HCT116 (cell line): ENCODE data around the gene TRIM5. TPM values are rescaled to one million over a fixed set of nuclear protein-coding genes. Genes with fewer than 3 reads are reported as not detected.

Experiments
- ATAC-seq: fragments of 200-7000 bp; cut with Tn5 transposase; 2 replicates; pipeline ENCODE4 v1.9.1; 2020; ENCODE audit warnings: mild to moderate bottlenecking, moderate library complexity
- BruUV-seq: library from RNA; stranded (reverse); fragments of 400-500 nt; replicated peaks from 2 replicates; lab custom pipeline; 2021; lab: Mats Ljungman, UMichigan
- CTCF ChIA-PET: fragments of 300-600 bp; sonication (Branson Sonifier 250); formaldehyde crosslinking; loops from one replicate; lab custom pipeline; 2021; ENCODE audit warnings: antibody characterized with exemption; lab: Charles Lee
- POLR2A ChIA-PET: fragments of 300-600, 350-600 bp; sonication (Branson Sonifier 250); formaldehyde crosslinking; loops from one replicate; lab custom pipeline; 2021; ENCODE audit warnings: antibody characterized with exemption; lab: Charles Lee
- RAD21 ChIA-PET, 2 experiments: fragments of 300-600 bp; sonication (Branson Sonifier 250); formaldehyde crosslinking; loops; one replicate each; lab custom pipeline; 2023; ENCODE audit warnings: low total read pairs in 2 of 2; ENCODE audit not compliant: uncharacterized antibody in 2 of 2, unreplicated experiment in 2 of 2, low non-redundant PET in 1 of 2; lab: Charles Lee
- DNase-seq: peaks from one replicate; pipeline ENCODE4 v3.0.0-alpha.2; 2010; ENCODE audit warnings: low read depth, low spot score
- H2AFZ ChIP-seq: fragments of 200-600 bp; shearing (Covaris generic), sonication (generic); 2 replicates; pipeline ENCODE4 v1.6.1; 2017; ENCODE audit warnings: low read depth, mixed run types, mixed read lengths, antibody characterized with exemption, low read length; ENCODE audit not compliant: poor library complexity, severe bottlenecking
- H3K27ac ChIP-seq: 2 replicates; pipeline ENCODE4 v1.5.1; 2012; ENCODE audit warnings: low read depth, low read length
- H3K27me3 ChIP-seq: fragments of 200-600 bp; sonication (generic); 2 replicates; pipeline ENCODE4 v1.6.1; 2016; ENCODE audit warnings: mixed run types, low read length, mixed read lengths; ENCODE audit not compliant: insufficient read depth
- H3K36me3 ChIP-seq, 2 experiments: fragments of 200-500 bp in 1 of 2; fragments of 200-600 bp in 1 of 2; sonication (Bioruptor generic) in 1 of 2; sonication (generic) in 1 of 2; 2 replicates each; pipeline versions ENCODE4 v1.5.1 to v1.6.1; 2014 to 2016; ENCODE audit warnings: low read length in 2 of 2, inconsistent platforms in 1 of 2, mixed read lengths in 1 of 2, mixed run types in 1 of 2; ENCODE audit not compliant: insufficient read depth in 2 of 2, control insufficient read depth in 1 of 2
- H3K4me1 ChIP-seq, 2 experiments: fragments of 200-600 bp in 1 of 2; sonication (generic) in 1 of 2; 2 replicates each; pipeline versions ENCODE4 v1.5.1 to v1.6.1; 2012 to 2017; ENCODE audit warnings: low read length in 2 of 2, inconsistent platforms in 1 of 2, mild to moderate bottlenecking in 1 of 2, mixed read lengths in 1 of 2, mixed run types in 1 of 2, moderate library complexity in 1 of 2; ENCODE audit not compliant: insufficient read depth in 2 of 2, control insufficient read depth in 1 of 2
- H3K4me2 ChIP-seq: fragments of 200-600 bp; sonication (generic); 2 replicates; pipeline ENCODE4 v1.6.1; 2017; ENCODE audit warnings: mixed run types, low read length, mixed read lengths
- H3K4me3 ChIP-seq, 2 experiments: fragments of 200-600 bp in 1 of 2; sonication (generic) in 1 of 2; replicated peaks in 1 of 2; 2 replicates each; pipeline ENCODE4 v1.5.1; 2011 to 2016; ENCODE audit warnings: low read length in 2 of 2, control low read depth in 1 of 2, low read depth in 1 of 2, mild to moderate bottlenecking in 1 of 2, mixed read lengths in 1 of 2, mixed run types in 1 of 2
- H3K79me2 ChIP-seq: fragments of 200-600 bp; sonication (generic); 2 replicates; pipeline ENCODE4 v1.6.1; 2017; ENCODE audit warnings: mild to moderate bottlenecking, mixed run types, low read length, moderate library complexity, mixed read lengths; ENCODE audit not compliant: insufficient read depth
- H3K9ac ChIP-seq: fragments of 200-600 bp; sonication (generic); 2 replicates; pipeline ENCODE4 v1.6.1; 2016; ENCODE audit warnings: low read length, mixed read lengths
- H3K9me2 ChIP-seq: fragments of 200-600 bp; sonication (generic), shearing (Covaris generic); 2 replicates; pipeline ENCODE4 v1.6.1; 2017; ENCODE audit warnings: mixed run types, mild to moderate bottlenecking, moderate library complexity; ENCODE audit not compliant: insufficient read depth
- H3K9me3 ChIP-seq, 2 experiments: fragments of 200-500 bp in 1 of 2; fragments of 200-600 bp in 1 of 2; sonication (Bioruptor generic) in 1 of 2; sonication (generic) in 1 of 2; 2 replicates each; pipeline ENCODE4 v1.6.1; 2014 to 2017; ENCODE audit warnings: low read length in 2 of 2, mixed read lengths in 2 of 2, inconsistent platforms in 1 of 2, low read depth in 1 of 2, mild to moderate bottlenecking in 1 of 2, mixed run types in 1 of 2, moderate library complexity in 1 of 2; ENCODE audit not compliant: control insufficient read depth in 1 of 2, insufficient read depth in 1 of 2
- H4K20me1 ChIP-seq: fragments of 200-600 bp; sonication (generic), shearing (Covaris generic); 2 replicates; pipeline ENCODE4 v1.6.1; 2017; ENCODE audit warnings: mixed run types, mild to moderate bottlenecking, moderate library complexity; ENCODE audit not compliant: insufficient read depth
- ATF3 ChIP-seq: IDR thresholded peaks from 2 replicates; pipeline ENCODE4 v1.6.1; 2012
- CBX3 ChIP-seq: IDR thresholded peaks from 2 replicates; pipeline ENCODE4 v1.6.1; 2012; ENCODE audit warnings: low read depth
- CEBPB ChIP-seq: IDR thresholded peaks from 2 replicates; pipeline ENCODE4 v1.6.1; 2012; ENCODE audit warnings: low read depth
- CTCF ChIP-seq, 3 experiments: fragments of 200-600 bp in 1 of 3; sonication (generic) in 1 of 3; IDR thresholded peaks in 2 of 3; conservative IDR thresholded peaks in 1 of 3; 2 replicates each; pipeline ENCODE4 v1.5.1; 2012 to 2017; ENCODE audit warnings: low read depth in 2 of 3, low read length in 2 of 3, antibody characterized with exemption in 1 of 3, borderline replicate concordance in 1 of 3, control low read depth in 1 of 3, mild to moderate bottlenecking in 1 of 3, mixed read lengths in 1 of 3, mixed run types in 1 of 3, moderate library complexity in 1 of 3; ENCODE audit not compliant: insufficient read depth in 1 of 3
- EGR1 ChIP-seq: IDR thresholded peaks from 2 replicates; pipeline ENCODE4 v1.6.1; 2012; ENCODE audit warnings: low read depth
- EZH2phosphoT487 ChIP-seq: fragments of 200-600 bp; IDR thresholded peaks from 2 replicates; pipeline ENCODE4 v1.6.1; 2018; ENCODE audit warnings: antibody characterized with exemption, borderline replicate concordance
- FOSL1 ChIP-seq: IDR thresholded peaks from 2 replicates; pipeline ENCODE4 v1.6.1; 2012; ENCODE audit warnings: low read depth
- JUND ChIP-seq: IDR thresholded peaks from 2 replicates; pipeline ENCODE4 v1.6.1; 2012
- MAX ChIP-seq: IDR thresholded peaks from 2 replicates; pipeline ENCODE4 v1.6.1; 2012
- POLR2A ChIP-seq: IDR thresholded peaks from 2 replicates; pipeline ENCODE4 v1.7.0; 2011; ENCODE audit warnings: borderline replicate concordance; ENCODE audit not compliant: insufficient read depth, insufficient read length; ENCODE audit errors: extremely low read depth
- RAD21 ChIP-seq: IDR thresholded peaks from 2 replicates; pipeline ENCODE4 v1.6.1; 2012; ENCODE audit warnings: low read depth, mild to moderate bottlenecking
- SP1 ChIP-seq: IDR thresholded peaks from 2 replicates; pipeline ENCODE4 v1.6.1; 2012; ENCODE audit warnings: low read depth
- SRF ChIP-seq: IDR thresholded peaks from 2 replicates; pipeline ENCODE4 v1.6.1; 2012; ENCODE audit warnings: low read depth
- TCF7L2 ChIP-seq: IDR thresholded peaks from 2 replicates; pipeline ENCODE4 v1.7.0; 2011; ENCODE audit warnings: borderline replicate concordance, inconsistent platforms; ENCODE audit not compliant: insufficient read depth, insufficient read length; ENCODE audit errors: extremely low read depth
- YY1 ChIP-seq: IDR thresholded peaks from 2 replicates; pipeline ENCODE4 v1.6.1; 2011; ENCODE audit warnings: low read length, low read depth, moderate library complexity, mild to moderate bottlenecking; ENCODE audit not compliant: insufficient replicate concordance; ENCODE audit errors: extremely low read depth
- ZBTB33 ChIP-seq: IDR thresholded peaks from 2 replicates; pipeline ENCODE4 v1.6.1; 2011; ENCODE audit warnings: mild to moderate bottlenecking, low read length, moderate library complexity; ENCODE audit not compliant: insufficient replicate concordance; ENCODE audit errors: extremely low read depth
- ZFX ChIP-seq: fragments of 450-650 bp; IDR thresholded peaks from 2 replicates; pipeline ENCODE4 v1.6.1; 2017
- ZNF274 ChIP-seq: fragments of 200-500 bp; sonication (Bioruptor generic); IDR thresholded peaks from 2 replicates; pipeline ENCODE4 v1.6.1; 2014; ENCODE audit warnings: mild to moderate bottlenecking, low read depth, low read length, inconsistent platforms
- intact Hi-C: fragments of 100-400 bp; cut with micrococcal nuclease; formaldehyde crosslinking; loops from 2 replicates; pipeline ENCODE4 v1.10.0; 2022
- total RNA-seq: library from RNA; stranded (reverse); gene quantifications from one replicate; pipeline ENCODE4 v1.2.1, GENCODE V29; 2021; ENCODE audit not compliant: unreplicated experiment

TRIM5 gene
- total RNA-seq, 1 experiment from 2014 or later = 13.7 TPM

GRCh38 chr11:5698281-5698680 lies 13.4 kb upstream of the TRIM5 start (continued):
- TF ChIP-seq CTCF (IDR thresholded peaks at IDR 0.05 in 2 of 3, conservative IDR thresholded peaks at IDR 0.05 in 1 of 3; ENCODE audit: borderline replicate concordance in 1 of 3, insufficient read depth in 1 of 3, low read depth in 2 of 3, low read length in 2 of 3) (no peak), ZFX (no peak), ATF3 (no peak)

GRCh38 chr11:5696210-5696609 lies 11.3 kb upstream of the TRIM5 start:
- CTCF ChIA-PET = no interaction called here
- no peak overlapping the region for H3K27ac ChIP-seq
- no peaks in the 10 kb centered on the region for H3K79me2 ChIP-seq
- no peaks in the 10 kb centered on the region for H3K9me3 ChIP-seq
- H2AFZ ChIP-seq = no peak overlapping the region
- no TSS peak for BruUV-seq
- no peak overlapping the region for H3K9ac ChIP-seq
- no peak for DNase-seq
- ATAC-seq = no peak
- no peak overlapping the region for H3K4me2 ChIP-seq
- H3K36me3 ChIP-seq = no peaks in the 10 kb centered on the region
- intact Hi-C loops = no loop called here
- H3K9me2 ChIP-seq = no peaks in the 10 kb centered on the region
- POLR2A ChIA-PET = interaction anchor here (1.6 kb wide), 1 partner anchor 11 kb away, joined by 5 read pairs; the partner anchor contains the start of gene TRIM5
- H3K4me3 ChIP-seq = no peak overlapping the region
- H4K20me1 ChIP-seq = no peaks in the 10 kb centered on the region
- H3K4me1 ChIP-seq = no peaks in the 10 kb centered on the region
- RAD21 ChIA-PET = no interaction called here
- peaks cover 43% of the 10 kb centered on the region for H3K27me3 ChIP-seq
- TF ChIP-seq POLR2A = no peak
- TF ChIP-seq EGR1 = no peak
- no peak for TF ChIP-seq FOSL1
- no peak for TF ChIP-seq TCF7L2
- no peak for TF ChIP-seq SP1
- no peak for TF ChIP-seq RAD21
- no peak for TF ChIP-seq MAX
- TF ChIP-seq ZNF274 = no peak
- no peak for TF ChIP-seq JUND
- TF ChIP-seq CBX3 = no peak
- no peak for TF ChIP-seq EZH2phosphoT487
- no peak for TF ChIP-seq CTCF (IDR thresholded peaks at IDR 0.05 in 2 of 3, conservative IDR thresholded peaks at IDR 0.05 in 1 of 3; ENCODE audit: borderline replicate concordance in 1 of 3, insufficient read depth in 1 of 3, low read depth in 2 of 3, low read length in 2 of 3)
- no peak for TF ChIP-seq YY1
- no peak for TF ChIP-seq SRF
- no peak for TF ChIP-seq ZBTB33
- no peak for TF ChIP-seq CEBPB
